Stimulated activated naive CD8-positive, alpha-beta T cell treated with anti-CD3 and anti-CD28 coated beads, Interleukin-15, Interleukin-2, amounts not matched to agents 100 U/mL and 50 U/mL, for 24 hours (primary cell): ENCODE data around the gene LHFPL3.
"Not testable (repeated sequence)": the region's sequence is repeated elsewhere in the genome, so short reads cannot be mapped to it uniquely, and the experiment has no call there.

Source experiments
- ATAC-seq: fragments of 150-1000 bp; cut with Tn5 transposase; one replicate; pipeline ENCODE4 v1.10.0; 2021
- DNase-seq: peaks from one replicate; pipeline ENCODE4 v3.0.0; 2021

Gene LHFPL3

DNA sequence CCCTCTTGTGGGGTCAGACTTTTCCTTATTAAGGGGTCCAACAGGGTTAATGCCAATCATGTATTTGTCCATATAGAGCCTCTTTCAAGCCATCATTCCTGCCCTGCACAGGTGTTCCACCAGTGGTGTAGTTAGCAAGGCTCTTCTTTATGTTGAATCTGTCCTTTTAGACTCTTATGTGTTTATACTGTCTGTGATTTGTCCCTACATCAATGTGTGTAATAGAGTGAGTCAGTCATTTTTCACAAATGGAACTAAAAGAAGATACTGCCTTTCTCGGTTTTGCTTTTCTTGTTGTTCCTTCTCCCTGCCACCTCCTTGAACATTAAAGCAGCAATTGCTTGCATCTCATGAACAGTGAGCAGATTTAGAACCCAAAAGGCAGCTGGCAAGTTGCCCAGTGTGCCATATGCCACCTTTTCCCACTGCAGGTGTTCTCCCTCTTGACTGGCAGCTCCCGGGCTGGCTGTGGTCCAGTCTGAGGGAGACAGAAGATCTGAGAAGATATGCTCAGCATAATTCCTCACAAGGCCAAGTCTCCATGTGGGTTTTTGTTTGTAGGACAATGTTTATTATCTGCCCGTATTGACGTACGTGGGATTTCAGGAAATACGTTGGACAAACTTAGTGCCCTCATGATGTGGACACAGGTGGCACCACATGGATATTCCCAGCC lies 154.1 kb downstream of the LHFPL3 start:
- ATAC-seq: no peak
- no peak for DNase-seq

DNA sequence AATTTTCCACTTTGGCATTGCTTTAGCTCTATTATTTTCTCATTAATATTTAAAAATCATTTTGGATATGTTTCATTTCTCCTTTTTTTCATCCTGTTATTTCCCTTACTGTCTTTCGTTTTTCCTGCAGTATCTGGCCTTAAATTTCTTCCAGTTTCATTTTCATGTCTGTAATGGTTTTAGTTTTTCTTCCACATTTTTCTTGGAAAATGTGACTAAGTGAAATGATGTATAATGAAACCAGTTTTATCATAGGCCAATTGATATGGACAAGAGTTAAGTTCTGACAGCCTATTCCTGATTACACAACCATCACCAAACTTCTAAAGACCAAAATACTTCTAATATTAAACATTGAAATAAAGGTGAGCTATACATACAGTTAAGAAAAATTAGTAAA lies 158.5 kb downstream of the LHFPL3 start:
- DNase-seq: no peak
- ATAC-seq: no peak

DNA sequence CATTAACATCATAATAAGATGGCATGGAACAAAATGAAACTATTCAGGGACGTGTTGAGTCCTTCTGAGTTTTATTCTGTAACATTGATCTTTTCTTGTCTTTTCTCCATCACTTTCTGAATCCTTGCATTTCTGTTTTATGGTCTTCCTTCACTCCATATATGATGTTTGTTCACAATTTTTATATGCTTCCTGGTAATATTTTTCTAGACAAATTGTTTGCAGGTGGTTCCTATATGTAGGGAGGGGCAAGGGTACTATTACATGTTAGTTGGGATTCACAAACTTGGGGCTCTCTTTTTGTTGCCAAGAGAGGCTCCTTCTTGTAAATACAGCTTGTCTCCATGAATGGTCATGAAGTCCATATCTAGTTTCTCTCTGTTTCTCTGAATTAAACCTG lies 159.2 kb downstream of the LHFPL3 start:
- ATAC-seq: no peak
- no peak for DNase-seq

DNA sequence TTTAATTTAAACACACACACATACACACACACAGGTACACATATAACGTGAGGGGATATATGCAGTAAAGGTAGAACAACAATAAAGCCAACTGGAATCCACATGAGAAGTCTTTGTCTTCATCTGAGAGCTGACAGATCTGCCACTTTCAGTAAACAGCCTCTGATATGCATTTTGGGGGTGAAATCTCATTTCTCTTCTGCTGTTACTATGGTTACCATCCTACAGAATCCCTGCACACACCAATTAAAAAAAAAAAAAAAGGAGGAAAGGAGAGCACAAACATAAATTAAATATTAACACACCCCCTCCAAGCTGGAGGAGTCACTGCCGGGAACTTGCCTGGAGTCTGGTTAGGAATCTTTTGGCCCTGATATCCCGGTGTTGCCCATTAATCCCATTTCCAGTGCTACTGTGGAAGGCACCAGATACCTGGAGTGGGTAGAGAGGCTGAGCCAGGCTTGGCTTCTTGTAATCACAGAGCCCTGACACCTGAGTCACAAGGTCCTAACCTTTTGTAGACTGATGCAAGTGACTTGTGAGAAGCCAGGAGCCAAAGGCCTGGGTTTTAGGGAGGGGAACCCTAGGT lies 169.1 kb downstream of the LHFPL3 start:
- ATAC-seq: no peak

DNA sequence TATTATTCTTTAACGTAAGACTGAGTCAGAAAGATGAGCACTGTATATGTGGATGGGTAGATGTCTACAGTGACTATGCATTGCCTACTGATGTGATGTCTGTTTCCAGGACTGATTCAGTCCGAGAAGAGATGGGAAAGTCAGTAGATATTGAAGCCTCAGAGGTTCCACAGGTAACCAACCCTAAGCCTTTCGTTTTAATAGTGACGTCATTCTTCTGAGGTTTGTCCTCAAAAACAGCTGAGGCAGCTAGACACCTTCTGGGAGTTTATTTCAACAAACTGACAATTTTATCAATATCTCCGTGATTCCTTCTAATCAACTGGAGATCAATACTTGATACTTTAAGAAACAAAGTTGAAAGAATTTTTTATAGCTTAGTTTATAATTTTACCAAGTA lies 171.6 kb downstream of the LHFPL3 start:
- no peak for DNase-seq
- ATAC-seq: no peak

More for the DNA sequence above, 169.1 kb downstream of the LHFPL3 start:
- no peak for DNase-seq

DNA sequence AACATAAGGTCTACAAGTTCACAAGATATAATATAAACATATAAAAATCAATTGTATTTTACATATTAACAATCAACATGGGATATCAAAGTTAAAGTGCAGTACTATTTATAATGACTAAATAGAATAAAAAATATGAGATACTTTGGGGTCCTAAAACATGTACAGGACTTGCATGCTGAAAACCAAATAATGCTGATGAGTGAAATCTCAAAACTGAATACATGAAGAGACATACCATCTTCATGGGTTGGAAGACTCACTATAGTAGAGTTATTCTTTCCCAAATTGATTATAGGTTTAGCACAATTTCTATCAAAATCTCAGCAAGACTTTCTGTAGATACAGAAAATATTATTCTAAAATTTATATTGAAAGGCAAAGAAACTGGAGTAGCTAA lies 181.5 kb downstream of the LHFPL3 start:
- DNase-seq: no peak
- ATAC-seq: no peak

DNA sequence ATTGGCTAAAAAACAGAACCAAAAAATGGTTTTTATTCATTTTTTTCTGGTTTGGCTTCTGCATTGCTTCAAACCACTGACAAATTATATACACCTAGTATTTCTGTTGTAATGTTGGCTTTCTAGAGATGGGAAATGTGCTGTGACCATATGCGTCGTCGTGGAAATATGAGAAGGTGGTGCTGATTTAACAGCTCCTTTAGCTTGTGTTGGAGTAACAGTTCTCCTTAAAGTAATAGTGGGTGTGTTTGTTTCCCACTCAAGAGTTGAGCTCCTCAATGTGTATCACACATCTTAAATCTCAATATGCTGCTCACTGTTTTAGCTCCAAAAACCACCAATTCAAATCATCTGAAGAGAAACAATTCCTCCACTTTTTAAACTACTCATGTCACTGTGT lies 196.4 kb downstream of the LHFPL3 start:
- ATAC-seq (no peak), DNase-seq (no peak)

DNA sequence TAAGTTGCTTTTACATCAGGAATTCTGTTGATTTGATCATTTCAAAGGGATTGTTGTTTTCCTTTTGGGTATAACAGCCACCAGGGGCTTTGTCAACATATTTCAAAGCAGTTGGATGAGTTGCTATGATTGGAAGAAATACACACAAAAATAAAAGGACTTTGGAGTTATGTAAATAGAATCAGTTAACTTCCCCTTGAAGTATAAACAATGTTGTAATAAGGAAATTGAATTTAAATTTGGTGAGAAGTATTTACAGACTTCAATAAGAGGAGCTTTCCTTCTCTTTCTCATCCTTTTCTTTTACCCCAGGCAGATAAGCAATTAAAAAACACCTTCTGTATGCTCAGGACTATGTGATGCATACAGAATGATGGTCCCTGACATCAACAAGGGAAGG lies 199.7 kb downstream of the LHFPL3 start:
- DNase-seq (no peak), ATAC-seq (no peak)

DNA sequence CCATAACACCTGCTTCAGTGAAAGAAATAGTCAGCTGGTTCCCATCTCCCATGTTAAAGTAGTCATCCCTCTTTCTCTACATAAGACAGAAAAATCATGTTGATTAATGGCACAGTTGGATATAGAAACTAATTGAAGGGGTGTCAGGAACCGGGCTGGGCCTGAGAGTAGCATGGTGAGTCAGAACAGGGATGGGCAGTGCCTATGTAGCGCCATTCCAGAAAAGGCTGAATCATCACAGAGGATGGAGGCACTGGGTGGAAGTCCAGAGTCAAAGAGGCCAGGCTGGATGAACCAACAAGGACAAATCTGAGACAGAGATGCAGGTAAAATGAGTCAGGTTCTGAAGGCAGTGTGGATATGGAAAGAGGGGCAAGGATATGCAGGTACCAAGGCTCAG lies 201.2 kb downstream of the LHFPL3 start:
- DNase-seq (no peak), ATAC-seq (no peak)

DNA sequence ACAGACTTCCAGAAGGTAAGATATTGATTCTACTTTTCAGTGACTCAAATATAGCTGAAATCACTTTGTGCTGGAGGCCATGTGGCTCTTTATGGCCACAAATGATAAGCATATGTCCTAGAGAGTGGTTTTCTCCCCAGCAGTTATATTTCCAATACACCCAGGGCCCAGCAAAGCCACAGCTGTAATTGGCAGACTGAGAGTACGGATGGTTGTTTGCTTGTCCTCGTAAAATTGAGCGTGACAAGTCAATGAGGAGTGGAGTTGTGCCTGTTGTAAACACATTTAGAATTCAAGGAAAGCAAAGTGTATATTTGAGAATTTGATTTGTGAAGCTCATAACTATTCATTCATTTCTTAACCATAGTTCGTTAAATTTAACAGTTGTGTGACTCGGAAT lies 201.8 kb downstream of the LHFPL3 start:
- no peak for ATAC-seq
- DNase-seq: no peak

DNA sequence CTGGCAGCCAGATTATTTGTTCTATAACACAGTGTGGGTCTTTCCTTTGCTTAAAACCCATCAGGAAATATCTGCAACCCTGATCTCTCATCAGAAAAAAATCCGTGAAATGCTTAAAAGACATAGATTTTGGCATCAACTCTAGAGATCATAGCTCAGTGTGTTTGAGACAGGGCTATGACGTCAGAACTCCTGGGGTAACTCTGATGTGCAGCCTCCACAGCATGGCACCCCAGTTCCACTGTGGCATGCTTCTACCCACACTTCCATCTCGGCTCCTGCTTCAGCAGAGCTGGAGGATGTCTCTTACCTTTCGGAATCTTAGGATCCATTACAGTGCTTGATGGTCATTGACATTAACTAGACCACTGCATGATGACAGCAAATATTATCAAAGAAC lies 205.7 kb downstream of the LHFPL3 start:
- no peak for ATAC-seq
- no peak for DNase-seq

DNA sequence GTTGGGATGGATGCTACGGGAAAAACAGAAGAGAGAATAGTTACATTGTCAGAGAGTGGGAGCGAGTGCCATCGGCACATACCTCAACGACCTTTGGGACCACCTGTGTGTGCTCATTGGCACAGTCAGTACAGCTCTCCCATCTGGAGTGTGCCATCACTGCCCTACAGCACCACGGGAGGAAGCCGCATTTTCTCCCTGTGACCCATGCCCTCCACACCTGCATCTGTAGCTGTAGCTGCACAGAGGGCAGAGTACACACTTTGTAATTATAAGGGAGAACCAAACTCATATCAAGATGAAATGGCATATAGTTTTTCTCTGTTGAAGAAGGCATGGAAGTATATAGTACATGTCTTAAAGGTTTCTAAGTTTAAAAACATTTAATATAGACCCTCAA lies 207.4 kb downstream of the LHFPL3 start:
- DNase-seq: no peak
- ATAC-seq: no peak

DNA sequence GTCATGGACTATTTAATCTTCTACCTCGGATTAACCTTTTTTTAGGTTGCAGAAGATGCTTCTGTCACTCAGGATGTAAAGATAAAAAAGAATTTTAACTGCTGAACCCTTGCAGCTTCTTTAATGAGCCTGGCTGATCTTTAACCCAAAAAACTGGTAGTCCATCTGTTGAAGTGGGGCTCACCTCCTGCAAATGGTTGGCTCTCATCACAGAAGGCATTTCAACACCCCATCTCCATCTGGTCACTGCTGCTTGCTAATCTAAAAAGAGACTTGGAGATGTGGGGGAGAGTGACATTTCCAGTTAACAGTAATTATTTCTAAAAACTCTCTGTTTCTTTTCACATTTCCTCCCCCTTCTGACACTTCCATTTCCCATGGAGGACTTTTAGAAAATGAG lies 208.6 kb downstream of the LHFPL3 start:
- ATAC-seq: no peak
- DNase-seq: no peak

DNA sequence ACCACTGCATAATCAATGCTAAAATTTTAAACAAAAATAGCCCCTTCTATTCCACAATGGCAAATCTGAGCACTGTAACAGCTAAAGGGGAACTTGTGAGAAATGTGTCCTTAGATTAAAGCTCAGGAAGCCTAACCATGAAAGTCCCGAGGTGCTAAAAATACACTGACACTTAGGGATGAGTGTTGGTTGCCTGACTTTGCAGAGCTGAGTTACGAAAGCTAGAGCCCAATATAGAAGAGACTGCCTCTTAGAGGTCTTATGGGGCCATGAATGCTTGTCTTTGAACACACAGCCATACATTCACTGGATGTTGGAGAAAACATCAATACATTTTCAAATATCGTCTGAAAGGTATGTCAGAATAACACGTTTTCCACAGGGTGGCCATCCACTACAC lies 209.7 kb downstream of the LHFPL3 start:
- ATAC-seq: no peak
- DNase-seq: no peak

DNA sequence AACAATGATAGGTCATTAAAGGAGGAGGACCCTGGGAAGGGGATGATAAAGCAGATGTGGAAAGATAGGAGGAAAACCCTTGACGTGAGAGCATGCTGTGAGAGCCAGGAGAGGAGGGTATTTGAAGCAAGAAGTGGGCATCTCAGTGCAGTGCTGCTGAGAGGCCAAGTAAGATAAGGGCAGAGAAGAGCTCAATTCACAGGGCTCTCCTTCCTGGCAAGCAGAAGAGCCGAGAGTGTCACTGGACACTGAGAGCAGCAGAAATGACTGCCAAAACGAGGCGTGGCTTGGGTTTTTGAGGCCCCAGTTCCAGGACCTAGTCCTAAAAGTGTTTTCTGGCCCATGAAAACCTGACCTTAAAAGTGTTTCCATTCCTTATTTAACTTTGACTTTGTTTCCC lies 213.5 kb downstream of the LHFPL3 start:
- no peak for ATAC-seq
- DNase-seq: no peak

DNA sequence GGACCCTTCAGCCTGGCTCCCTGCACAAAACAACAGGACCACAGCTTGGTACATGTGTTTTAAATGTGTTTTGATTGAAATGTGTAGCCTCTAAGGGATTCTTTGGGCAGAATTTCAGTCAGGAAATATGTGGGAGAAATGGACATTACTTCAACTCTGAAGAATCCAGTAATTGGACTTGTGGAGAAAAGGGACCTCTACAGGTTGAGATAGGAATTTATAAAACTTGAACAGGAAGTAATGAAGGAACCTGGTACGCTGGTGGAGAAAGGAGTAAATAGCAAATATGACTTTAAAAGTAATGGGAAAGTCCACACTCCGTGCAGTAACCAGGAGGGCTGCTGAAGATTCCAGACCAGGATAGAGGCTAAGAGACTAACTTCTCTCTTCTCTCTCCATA lies 220.5 kb downstream of the LHFPL3 start:
- ATAC-seq (no peak), DNase-seq (no peak)

DNA sequence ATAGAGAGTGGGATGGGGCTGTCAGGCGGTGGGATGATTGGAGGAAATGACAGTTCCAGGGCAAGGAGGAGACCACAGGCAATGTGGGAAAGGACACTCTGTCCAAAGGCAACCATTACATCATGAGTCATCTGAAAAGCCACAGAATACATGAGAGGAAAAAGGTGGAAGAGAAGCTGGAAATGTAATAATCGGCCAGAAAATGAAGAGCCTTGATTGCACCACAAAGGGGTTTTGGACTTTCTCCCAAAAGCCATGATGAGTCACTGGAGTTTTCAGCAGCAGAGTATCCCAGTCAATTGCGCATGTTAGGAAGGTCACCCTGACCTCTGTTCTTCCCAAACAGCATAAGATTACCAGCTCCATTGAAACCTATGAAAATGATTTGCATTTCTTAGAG lies 222.0 kb downstream of the LHFPL3 start:
- no peak for DNase-seq
- no peak for ATAC-seq

DNA sequence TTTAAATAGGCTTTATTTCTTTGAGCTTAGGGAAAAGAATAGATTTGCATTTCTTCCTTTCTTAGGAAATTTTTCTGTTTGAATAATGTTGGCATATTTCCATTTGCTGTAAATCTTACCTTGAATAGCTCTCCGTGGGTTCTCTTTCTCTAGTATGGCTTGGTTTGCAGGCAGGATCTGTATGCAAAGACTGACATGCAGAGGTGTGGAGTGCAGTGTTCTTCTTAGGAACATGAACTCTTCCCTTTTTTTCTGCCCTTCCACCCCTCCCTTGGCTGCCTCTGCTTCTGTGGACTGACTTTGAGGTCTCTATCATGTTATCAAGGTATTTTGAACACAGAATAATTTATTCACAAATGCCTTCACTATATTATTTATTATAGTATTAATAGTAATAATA lies 222.8 kb downstream of the LHFPL3 start:
- DNase-seq: no peak

DNA sequence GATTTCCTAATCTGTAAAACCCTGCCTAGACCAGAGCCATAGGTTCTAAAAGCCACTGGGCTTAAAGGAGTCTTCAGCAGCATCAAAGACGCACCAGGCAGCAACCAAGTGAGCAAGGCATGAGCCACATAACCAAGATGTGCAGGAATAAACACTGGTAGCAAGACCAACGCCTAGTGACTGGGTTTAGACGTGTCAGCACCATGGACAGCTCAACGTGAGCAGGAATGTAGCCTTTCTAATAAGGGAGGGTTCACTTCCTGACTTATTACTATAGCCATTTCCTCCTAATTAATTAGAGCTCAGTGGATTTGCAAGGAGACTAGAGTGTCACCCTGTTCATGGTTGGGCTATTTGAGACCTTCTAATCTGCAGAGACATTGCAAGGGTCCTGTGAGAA lies 223.7 kb downstream of the LHFPL3 start:
- ATAC-seq (no peak), DNase-seq (peak; percentile 13)

More for the DNA sequence above, 222.8 kb downstream of the LHFPL3 start:
- no peak for ATAC-seq

DNA sequence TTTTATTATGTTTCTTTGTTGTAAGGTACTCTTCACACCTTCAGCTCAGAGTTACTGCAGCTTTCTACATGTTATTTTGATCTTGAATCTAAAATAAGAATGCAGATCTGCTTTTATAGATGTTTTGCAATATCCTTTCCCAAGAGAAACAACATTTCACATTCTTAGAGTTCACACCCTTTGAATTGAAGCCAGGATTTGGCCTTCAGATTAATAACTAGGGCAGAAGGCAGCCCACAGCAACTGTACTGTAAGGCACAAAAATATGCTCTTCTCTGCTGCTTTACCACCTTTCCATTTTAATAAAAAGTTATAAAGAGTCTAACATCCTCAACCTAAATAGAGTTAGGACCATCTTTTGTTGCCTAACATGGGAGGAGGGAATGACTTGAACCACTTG lies 224.7 kb downstream of the LHFPL3 start:
- ATAC-seq: no peak
- no peak for DNase-seq

DNA sequence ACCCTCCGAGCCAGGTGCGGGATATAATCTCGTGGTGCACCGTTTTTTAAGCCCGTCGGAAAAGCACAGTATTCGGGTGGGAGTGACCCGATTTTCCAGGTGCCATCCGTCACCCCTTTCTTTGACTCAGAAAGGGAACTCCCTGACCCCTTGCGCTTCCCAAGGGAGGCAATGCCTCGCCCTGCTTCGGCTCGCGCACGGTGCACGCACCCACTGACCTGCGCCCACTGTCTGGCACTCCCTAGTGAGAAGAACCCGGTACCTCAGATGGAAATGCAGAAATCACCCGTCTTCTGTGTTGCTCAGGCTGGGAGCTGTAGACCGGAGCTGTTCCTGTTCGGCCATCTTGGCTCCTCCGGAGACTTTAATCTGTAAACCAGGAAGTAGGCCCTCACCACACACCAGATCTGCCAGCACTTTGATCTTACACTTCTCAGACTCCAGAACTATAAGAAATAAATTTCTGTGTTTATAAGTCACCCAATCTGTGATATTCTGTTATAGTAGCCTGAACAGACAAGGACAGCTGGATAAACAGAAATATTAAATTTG lies 235.0 kb downstream of the LHFPL3 start:
- ATAC-seq, DNase-seq: not testable (repeated sequence)

DNA sequence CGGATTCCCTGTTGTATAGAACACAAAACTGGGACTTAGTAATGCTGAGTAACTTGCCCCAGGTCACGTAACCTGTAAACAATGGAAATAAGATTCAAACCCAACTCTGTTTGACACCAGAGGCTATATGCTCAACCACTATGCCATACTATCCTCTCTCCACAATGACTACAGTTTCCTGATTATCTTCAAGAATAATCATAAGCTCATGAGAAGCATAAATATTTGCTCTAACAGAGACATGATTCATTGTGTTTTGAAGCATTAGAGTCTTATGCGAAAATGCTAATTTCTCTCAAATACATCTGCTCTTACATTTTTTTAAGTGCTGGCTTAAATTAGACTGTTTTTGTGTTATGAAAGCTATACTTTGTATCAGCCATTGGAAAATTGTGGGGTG lies 241.3 kb downstream of the LHFPL3 start:
- ATAC-seq (no peak), DNase-seq (no peak)

DNA sequence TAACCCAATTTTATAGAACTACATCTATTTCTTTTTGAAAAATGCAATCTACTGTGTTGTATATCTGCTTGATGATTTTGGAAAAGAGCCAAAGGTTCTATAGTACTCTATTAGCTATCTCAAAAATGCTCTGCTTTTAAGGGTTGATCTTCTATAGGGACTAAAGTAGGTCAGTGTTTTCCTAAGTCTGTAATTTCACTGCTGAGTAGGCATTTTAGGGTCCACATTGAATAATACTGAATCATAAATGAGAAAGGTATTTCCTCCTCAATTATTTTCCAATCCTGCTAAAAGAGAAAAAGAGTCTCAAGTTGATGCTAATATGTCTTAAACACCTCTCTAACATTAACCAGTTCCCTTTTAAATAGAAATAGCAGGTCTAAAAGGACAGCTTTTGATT lies 244.2 kb downstream of the LHFPL3 start:
- no peak for ATAC-seq
- no peak for DNase-seq

DNA sequence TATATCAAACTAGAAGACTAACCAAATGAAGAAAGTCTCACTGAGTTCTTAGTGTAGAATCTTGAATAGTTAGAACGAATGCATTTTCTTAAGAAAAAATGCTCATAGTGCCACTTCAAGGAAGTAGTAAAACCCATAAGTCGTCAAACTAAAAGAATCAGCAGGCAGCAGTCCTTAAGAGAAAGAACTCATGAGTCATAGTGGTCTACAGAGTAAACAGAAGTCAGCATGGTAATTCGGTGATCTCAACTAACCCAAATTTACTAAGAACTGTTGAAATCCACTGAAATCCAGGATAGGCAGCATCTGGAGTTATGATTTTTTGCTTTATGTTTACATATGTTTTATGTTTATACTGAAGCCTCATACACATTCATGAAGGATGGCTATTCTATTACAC lies 256.2 kb downstream of the LHFPL3 start:
- no peak for DNase-seq
- ATAC-seq: no peak
